Measurements from ENCODE around the gene PXYLP1. TPM values are rescaled to one million over a fixed set of nuclear protein-coding genes. Genes with fewer than 3 reads are reported as not detected.
"Not testable (repeated sequence)": the region's sequence is repeated elsewhere in the genome, so short reads cannot be mapped to it uniquely, and the experiment has no call there.

Gene PXYLP1
- 7.1 TPM for total RNA-seq
- long read RNA-seq, partial matches to known transcripts = 2 of 9 reads
- long read RNA-seq, other reads (novel, unspliced or antisense) = 3 of 9 reads

DNA sequence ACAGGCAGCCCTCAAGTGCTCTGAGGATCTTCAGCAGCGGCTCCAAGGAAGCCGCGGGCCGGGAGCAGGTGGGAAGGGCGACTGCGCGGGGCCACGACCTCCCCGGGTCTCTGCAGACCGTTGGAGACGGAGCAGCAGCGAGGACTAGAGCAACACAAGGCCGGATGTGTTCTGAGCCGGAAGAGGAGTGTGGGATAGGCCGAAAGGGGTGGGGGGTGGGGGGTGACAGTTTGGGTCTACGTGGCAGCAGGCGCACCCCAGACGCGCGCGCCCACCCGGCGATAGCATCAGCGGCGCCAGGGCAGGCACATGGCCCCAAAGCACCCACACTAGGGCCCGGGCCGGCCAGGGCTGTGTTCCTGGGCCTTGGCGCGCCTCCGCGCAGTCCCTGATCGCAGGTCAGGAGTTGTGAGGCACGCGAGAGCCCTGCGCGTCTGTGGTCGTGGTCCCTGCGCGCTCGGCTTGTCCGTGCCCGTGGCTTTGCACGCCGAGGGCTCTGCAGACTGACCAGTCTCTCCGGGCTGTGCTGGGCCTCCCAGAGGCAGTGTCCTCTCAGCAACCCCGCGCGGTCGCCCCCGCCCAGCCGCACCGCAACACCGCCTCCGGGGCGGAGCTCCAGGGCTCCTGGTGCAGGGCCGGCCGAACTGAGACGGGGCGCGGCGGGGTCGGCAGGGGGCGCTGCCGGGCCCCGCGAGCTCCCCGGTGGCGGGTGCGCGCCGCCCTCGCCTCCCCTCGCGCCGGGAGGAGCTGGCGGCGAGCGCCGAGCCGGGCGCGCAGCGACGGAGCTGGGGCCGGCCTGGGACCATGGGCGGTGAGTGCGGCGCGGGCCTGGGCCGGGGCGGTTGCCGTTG is at the start of gene PXYLP1:
Gene PXYLP1, plus strand, starts transcription at position 725 of the 851 bp plus-strand sequence. CDS start 28,351 bp downstream, outside the sequence.
- DNase-seq (ENCODE audit: low spot score) = peak; percentile 97

- no peak for DNase-seq (ENCODE audit: low spot score)
Measured at GRCh38 chr3:141183606-141184005, 48.0 kb upstream of the PXYLP1 start.

DNA sequence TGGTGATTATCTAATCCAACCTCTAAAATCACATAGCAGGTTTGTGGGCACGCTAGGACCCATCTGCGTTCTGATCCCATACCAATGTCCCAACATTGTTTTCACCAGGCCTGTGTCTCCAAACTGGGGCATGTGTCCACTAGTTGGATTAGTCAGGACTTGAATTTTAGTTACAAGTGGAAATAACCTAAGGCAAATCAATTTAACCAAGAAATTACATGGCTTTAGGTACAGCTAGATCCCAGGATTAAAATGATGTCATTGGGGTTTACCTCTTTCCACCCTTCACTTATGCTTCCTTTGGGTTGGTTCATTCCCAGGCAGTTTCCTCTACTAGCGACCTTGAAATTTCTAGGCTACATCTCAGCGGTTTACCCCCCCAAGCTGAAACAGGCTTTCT is 47.2 kb upstream of the PXYLP1 start:
- DNase-seq (ENCODE audit: low spot score) = no peak

DNA sequence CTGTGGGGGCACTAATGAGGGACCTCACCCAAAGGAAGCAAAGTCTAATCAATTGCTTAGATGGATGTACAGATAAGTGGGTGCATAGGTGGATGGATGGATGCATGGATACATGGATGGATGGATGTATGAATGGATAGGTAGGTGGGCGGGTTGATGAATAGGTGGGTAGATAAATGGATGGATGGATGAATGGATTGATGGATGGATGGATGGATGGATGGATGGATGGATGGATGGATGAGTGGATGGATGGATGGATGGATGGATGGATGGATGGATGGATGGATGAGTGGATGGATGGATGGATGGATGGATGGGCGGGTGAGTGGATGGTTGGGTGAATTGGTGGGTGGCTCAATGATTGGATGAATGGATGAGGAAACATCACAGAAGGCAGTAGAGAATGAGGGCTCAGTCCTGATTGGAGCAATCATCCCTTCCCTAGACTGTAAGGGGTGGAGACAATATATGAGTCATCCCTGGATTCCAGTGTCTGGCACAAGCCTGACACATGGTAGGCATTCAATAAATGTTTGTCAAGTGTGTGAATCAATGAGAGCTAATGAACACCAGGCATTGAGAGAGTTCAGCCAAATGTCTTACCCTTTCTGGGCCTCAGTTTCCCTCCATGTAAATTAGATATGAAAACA is 40.4 kb upstream of the PXYLP1 start:
- DNase-seq (ENCODE audit: low spot score) = no peak

DNA sequence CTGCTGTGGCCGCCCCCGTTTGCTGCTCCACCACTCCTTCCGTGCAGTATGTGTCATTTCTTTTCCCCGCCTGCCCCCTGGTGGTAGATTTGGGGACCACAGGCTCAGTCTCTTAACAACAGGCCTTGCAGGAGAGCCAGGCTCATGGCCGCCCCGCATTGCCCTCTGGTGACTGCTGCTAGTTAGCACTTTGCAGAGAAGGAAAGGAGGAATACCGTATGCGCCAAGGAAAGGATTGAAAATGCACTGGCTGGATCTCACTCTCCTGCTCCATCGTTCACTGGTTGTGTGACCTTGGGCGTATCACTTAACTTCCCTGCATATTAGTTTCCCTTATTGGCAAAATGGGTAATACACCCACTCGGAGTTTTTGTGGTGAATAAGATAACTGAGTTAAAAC is 39.3 kb upstream of the PXYLP1 start:
- peak; percentile 96 for DNase-seq (ENCODE audit: low spot score)

- no peak for DNase-seq (ENCODE audit: low spot score)
Measured at GRCh38 chr3:141193066-141193830, 38.4 kb upstream of the PXYLP1 start.

DNA sequence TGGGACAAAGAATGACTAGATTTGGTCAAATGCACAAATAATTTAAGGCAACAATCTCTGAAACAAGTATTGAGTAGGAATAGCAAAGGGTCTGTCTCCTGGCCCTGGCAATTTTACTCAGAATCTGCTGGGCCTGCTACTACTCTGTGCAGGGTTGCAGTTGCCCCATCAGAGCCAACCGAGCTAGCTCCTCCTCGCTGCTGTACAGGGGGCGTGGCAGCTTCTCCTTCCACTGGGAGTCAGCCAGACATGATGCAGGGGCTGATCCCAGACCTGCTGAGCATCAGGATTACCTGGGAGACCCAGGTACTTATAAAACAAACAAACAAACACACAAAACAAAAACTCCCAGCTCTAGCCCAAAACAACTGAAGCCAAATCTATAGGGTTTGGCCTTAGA is 30.5 kb upstream of the PXYLP1 start:
- no peak for DNase-seq (ENCODE audit: low spot score)

GRCh38 chr3:141202682-141203081 is 28.9 kb upstream of the PXYLP1 start:
- no peak for DNase-seq (ENCODE audit: low spot score)

- no peak for DNase-seq (ENCODE audit: low spot score)
Measured at GRCh38 chr3:141203866-141204265, 27.8 kb upstream of the PXYLP1 start.

- no peak for DNase-seq (ENCODE audit: low spot score)
Measured at GRCh38 chr3:141204343-141204742, 27.3 kb upstream of the PXYLP1 start.

DNA sequence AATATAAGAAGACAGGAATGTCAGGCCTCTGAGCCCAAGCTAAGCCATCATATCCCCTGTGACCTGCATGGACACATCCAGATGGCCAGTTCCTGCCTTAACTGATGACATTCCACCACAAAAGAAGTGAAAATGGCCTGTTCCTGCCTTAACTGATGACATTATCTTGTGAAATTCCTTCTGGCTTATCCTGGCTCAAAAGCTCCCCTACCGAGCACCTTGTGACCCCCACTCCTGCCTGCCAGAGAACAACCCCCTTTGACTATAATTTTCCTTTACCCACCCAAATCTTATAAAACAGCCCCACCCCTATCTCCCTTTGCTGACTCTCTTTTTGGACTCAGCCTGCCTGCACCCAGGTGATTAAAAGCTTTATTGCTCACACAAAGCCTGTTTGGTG is 20.3 kb upstream of the PXYLP1 start:
- DNase-seq (ENCODE audit: low spot score) = not testable (repeated sequence)

DNA sequence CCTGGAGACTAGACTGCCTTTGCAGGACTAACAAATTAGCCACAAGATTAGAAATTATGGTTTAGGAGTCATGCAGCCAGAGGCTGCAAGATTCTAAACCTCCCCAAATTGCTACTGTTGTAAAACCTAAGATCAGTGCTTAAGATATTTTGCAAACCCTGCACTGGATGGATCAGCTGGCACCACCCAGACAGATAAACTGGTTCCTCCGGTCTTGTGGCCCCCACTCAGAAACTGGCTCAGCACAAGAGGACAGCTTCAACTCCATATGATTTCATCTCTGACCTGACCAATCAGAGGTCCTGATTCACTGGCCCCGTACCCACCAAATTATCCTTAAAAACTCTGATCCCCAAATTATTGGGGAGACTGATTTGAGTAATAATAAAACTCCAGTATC is 19.5 kb upstream of the PXYLP1 start:
- DNase-seq (ENCODE audit: low spot score) = no peak

DNA sequence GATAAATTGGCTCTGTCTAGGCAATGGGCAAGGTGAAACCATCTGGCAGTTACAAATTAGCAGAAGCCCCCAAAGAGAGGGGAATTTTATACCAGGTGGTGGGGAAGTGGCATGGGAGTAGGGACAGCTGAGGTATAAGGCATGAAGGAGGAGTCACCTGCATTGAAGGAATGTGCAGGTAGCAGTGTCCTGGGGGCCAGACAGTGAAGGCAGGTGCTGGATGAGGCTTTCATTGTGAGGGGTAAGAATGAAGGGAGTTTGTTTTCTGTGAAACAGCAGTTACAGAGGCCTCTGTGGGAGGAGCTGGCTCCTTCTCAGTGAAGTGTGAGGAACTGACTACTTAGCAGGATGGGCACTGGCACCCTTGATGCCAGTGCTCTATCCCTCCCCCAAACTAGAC is 19.1 kb upstream of the PXYLP1 start:
- no peak for DNase-seq (ENCODE audit: low spot score)

DNA sequence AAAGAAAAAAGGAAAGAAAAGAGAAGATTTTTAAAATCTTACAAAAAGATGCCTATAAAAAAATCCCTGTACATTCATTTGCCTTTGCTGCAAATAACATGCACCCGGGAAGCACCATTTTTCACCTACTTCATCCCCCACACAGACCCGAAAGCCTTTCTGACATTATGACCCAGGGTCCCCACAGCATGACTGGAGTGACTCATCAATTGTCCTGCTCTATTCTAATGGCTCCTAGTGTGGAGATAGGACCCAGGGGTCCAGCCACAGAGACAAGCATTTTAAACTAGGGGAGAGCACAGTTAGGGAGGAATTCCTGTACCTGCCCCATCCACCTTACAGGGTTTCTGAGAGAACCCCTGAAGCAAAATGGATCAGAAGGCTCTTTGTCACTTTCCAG is 14.7 kb upstream of the PXYLP1 start:
- no peak for DNase-seq (ENCODE audit: low spot score)

- no peak for DNase-seq (ENCODE audit: low spot score)
Measured at GRCh38 chr3:141217389-141217788, 14.2 kb upstream of the PXYLP1 start.

- no peak for DNase-seq (ENCODE audit: low spot score)
Measured at GRCh38 chr3:141218162-141218835, 13.3 kb upstream of the PXYLP1 start.

- no peak for DNase-seq (ENCODE audit: low spot score)
Measured at GRCh38 chr3:141218926-141219325, 12.7 kb upstream of the PXYLP1 start.

DNA sequence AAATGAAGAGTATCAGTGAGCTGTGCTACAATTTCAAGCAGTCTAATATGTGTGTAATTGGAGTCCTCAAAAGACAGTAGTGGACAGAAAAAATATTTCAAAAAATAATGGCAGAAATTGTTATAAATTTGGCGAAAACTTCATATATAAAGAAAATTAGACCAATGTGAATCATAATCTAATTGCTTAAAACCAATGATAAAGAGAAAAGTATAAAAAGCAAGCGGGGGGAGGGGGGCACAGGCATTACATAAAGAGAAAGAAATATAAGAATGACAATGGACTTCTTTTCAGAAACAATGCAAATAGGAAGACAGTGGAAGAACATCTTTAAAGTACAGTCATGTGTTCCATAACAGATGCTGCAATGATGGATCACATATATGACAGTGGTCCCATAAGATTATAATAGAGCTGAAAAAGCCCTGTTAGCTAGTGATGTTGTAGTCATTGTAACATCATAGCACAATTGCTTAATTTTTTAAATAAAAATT is 7.9 kb upstream of the PXYLP1 start:
- DNase-seq (ENCODE audit: low spot score) = no peak

DNA sequence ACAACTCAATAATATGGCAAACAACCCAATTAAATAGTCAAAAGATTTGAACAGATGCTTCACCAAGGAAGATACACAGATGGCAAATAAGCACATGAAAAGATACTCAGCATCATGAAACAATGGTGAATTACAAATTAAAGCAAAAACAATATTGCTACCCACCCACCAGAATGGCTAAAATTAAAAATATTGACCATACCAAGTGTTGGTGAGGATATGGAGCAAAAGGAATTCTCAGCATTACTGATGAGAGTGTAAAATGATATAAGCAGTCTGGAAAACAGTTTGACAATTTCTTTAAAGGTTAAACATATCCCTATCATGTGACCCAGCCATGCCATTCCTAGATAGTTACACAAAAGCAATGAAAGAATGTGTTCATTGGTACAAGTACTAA is 5.7 kb upstream of the PXYLP1 start:
- no peak for DNase-seq (ENCODE audit: low spot score)

GRCh38 chr3:141227216-141227615 is 4.4 kb upstream of the PXYLP1 start:
- no peak for DNase-seq (ENCODE audit: low spot score)

- no peak for DNase-seq (ENCODE audit: low spot score)
Measured at GRCh38 chr3:141227752-141228151, 3.9 kb upstream of the PXYLP1 start.

Measured in mesenteric fat pad (tissue), 1 donor.